HCT116 (cell line): ENCODE data around the gene SUPT6H.

Experiments
- CEBPB ChIP-seq: IDR thresholded peaks from 2 replicates; pipeline ENCODE4 v1.6.1; 2012; ENCODE audit warnings: low read depth
- EZH2 ChIP-seq: fragments of 200-600 bp; sonication (generic); IDR thresholded peaks from 2 replicates; pipeline ENCODE4 v1.6.1; 2017; ENCODE audit warnings: antibody characterized with exemption, mixed run types
- EZH2phosphoT487 ChIP-seq: fragments of 200-600 bp; IDR thresholded peaks from 2 replicates; pipeline ENCODE4 v1.6.1; 2018; ENCODE audit warnings: antibody characterized with exemption, borderline replicate concordance
- FOSL1 ChIP-seq: IDR thresholded peaks from 2 replicates; pipeline ENCODE4 v1.6.1; 2012; ENCODE audit warnings: low read depth
- JUND ChIP-seq: IDR thresholded peaks from 2 replicates; pipeline ENCODE4 v1.6.1; 2012
- POLR2A ChIP-seq: IDR thresholded peaks from 2 replicates; pipeline ENCODE4 v1.7.0; 2011; ENCODE audit warnings: borderline replicate concordance; ENCODE audit not compliant: insufficient read depth, insufficient read length; ENCODE audit errors: extremely low read depth
- POLR2AphosphoS5 ChIP-seq: IDR thresholded peaks from 2 replicates; pipeline ENCODE4 v1.6.1; 2011; ENCODE audit warnings: mild to moderate bottlenecking, low read depth, low read length, moderate library complexity
- YY1 ChIP-seq: IDR thresholded peaks from 2 replicates; pipeline ENCODE4 v1.6.1; 2011; ENCODE audit warnings: low read length, low read depth, moderate library complexity, mild to moderate bottlenecking; ENCODE audit not compliant: insufficient replicate concordance; ENCODE audit errors: extremely low read depth
- TF ChIP-seq, protein P1 (sequence below), 3 experiments: fragments of 200-600 bp in 1 of 3; sonication (generic) in 1 of 3; IDR thresholded peaks in 2 of 3; conservative IDR thresholded peaks in 1 of 3; 2 replicates each; pipeline ENCODE4 v1.5.1; 2012 to 2017; ENCODE audit warnings: low read depth in 2 of 3, low read length in 2 of 3, antibody characterized with exemption in 1 of 3, borderline replicate concordance in 1 of 3, control low read depth in 1 of 3, mild to moderate bottlenecking in 1 of 3, mixed read lengths in 1 of 3, mixed run types in 1 of 3, moderate library complexity in 1 of 3; ENCODE audit not compliant: insufficient read depth in 1 of 3
- TF ChIP-seq, protein P2 (sequence below): IDR thresholded peaks from 2 replicates; pipeline ENCODE4 v1.6.1; 2012
- TF ChIP-seq, protein P3 (sequence below): IDR thresholded peaks from 2 replicates; pipeline ENCODE4 v1.6.1; 2012; ENCODE audit warnings: low read depth

DNA sequence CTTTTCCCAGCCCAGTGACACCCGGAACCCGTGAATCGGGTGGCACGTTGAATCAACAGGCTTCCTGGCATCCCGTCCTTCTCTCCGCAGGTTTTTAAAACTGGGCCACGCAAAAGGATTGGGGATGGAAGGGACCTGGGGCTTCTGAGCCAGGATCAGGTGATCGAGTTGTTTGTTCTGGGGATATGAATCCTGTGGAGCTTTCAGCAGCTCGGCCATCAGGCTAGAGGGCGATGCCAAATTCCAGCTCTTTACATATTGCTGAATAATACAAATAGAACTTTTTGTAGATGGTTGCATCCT lies 473 bp downstream of the SUPT6H start:
- TF ChIP-seq, protein P1, sequence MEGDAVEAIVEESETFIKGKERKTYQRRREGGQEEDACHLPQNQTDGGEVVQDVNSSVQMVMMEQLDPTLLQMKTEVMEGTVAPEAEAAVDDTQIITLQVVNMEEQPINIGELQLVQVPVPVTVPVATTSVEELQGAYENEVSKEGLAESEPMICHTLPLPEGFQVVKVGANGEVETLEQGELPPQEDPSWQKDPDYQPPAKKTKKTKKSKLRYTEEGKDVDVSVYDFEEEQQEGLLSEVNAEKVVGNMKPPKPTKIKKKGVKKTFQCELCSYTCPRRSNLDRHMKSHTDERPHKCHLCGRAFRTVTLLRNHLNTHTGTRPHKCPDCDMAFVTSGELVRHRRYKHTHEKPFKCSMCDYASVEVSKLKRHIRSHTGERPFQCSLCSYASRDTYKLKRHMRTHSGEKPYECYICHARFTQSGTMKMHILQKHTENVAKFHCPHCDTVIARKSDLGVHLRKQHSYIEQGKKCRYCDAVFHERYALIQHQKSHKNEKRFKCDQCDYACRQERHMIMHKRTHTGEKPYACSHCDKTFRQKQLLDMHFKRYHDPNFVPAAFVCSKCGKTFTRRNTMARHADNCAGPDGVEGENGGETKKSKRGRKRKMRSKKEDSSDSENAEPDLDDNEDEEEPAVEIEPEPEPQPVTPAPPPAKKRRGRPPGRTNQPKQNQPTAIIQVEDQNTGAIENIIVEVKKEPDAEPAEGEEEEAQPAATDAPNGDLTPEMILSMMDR (IDR thresholded peaks at IDR 0.05 in 2 of 3, conservative IDR thresholded peaks at IDR 0.05 in 1 of 3; ENCODE audit: borderline replicate concordance in 1 of 3, insufficient read depth in 1 of 3, low read depth in 2 of 3, low read length in 2 of 3), result no peak
- no peak for TF ChIP-seq EZH2phosphoT487
- TF ChIP-seq, protein P2, sequence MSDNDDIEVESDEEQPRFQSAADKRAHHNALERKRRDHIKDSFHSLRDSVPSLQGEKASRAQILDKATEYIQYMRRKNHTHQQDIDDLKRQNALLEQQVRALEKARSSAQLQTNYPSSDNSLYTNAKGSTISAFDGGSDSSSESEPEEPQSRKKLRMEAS, result no peak
- TF ChIP-seq POLR2A, result no peak
- no peak for TF ChIP-seq CEBPB
- TF ChIP-seq JUND, result no peak
- no peak for TF ChIP-seq FOSL1
- no peak for TF ChIP-seq POLR2AphosphoS5
- no peak for TF ChIP-seq EZH2
- TF ChIP-seq, protein P3, sequence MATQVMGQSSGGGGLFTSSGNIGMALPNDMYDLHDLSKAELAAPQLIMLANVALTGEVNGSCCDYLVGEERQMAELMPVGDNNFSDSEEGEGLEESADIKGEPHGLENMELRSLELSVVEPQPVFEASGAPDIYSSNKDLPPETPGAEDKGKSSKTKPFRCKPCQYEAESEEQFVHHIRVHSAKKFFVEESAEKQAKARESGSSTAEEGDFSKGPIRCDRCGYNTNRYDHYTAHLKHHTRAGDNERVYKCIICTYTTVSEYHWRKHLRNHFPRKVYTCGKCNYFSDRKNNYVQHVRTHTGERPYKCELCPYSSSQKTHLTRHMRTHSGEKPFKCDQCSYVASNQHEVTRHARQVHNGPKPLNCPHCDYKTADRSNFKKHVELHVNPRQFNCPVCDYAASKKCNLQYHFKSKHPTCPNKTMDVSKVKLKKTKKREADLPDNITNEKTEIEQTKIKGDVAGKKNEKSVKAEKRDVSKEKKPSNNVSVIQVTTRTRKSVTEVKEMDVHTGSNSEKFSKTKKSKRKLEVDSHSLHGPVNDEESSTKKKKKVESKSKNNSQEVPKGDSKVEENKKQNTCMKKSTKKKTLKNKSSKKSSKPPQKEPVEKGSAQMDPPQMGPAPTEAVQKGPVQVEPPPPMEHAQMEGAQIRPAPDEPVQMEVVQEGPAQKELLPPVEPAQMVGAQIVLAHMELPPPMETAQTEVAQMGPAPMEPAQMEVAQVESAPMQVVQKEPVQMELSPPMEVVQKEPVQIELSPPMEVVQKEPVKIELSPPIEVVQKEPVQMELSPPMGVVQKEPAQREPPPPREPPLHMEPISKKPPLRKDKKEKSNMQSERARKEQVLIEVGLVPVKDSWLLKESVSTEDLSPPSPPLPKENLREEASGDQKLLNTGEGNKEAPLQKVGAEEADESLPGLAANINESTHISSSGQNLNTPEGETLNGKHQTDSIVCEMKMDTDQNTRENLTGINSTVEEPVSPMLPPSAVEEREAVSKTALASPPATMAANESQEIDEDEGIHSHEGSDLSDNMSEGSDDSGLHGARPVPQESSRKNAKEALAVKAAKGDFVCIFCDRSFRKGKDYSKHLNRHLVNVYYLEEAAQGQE, result no peak
- no peak for TF ChIP-seq YY1
